IPS DF 19.7 (cell line): ENCODE data around the gene RAPGEF4.

Experiments used
- DNase-seq: peaks from one replicate; pipeline ENCODE4 v3.0.0-alpha.2; 2013; ENCODE audit warnings: low read depth, low spot score

RAPGEF4 gene

GRCh38 chr2:172905937-172906811, 170.5 kb downstream of the RAPGEF4 start:
- DNase-seq, result no peak

DNA sequence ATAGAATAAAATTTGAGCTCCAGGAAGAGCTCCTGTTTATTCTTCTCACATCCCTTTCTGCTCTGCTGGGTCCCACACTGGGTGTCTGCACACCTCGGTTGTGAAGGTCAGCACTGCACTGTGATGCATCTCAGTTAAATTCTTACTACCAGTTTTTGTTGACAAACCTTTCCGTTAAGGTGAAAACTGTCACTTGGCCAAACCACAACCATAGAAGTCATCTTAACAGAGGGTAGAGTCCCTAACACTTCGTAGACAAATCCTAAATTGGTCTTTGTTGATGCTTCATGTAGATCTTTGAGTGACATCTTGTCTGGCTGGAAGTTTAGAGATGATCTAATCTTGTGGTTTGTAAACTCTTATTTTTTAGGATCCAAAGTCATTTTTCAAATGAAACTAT, 172.6 kb downstream of the RAPGEF4 start:
- DNase-seq, result no peak

- DNase-seq, result no peak
Measured at GRCh38 chr2:172909454-172909853, 173.8 kb downstream of the RAPGEF4 start.

DNA sequence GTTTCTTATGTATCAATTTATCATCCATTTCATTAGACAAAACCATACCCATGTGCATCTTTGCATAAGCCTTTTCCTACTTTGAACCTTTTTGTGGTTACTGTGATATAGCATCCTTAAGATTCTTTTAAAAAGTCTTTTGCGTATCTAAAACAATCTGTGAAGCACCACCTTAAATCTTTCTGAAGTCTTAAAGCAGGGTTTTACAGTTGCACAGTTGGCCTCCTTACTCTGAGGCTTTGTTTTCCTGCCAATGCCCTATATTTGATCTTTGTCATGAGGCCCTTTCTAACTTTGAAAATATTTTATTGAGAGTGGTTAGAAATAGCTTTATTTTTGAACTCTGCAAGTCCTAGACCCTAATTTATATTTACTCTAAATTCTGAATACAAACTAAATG, 176.6 kb downstream of the RAPGEF4 start:
- DNase-seq, result no peak

- no peak for DNase-seq
Measured at GRCh38 chr2:172914341-172915008, 178.8 kb downstream of the RAPGEF4 start.

GRCh38 chr2:172917716-172918115, 182.1 kb downstream of the RAPGEF4 start:
- no peak for DNase-seq

GRCh38 chr2:172919732-172920131, 184.1 kb downstream of the RAPGEF4 start:
- DNase-seq, result no peak

- DNase-seq, result no peak
Measured at GRCh38 chr2:172921532-172922236, 186.0 kb downstream of the RAPGEF4 start.

DNA sequence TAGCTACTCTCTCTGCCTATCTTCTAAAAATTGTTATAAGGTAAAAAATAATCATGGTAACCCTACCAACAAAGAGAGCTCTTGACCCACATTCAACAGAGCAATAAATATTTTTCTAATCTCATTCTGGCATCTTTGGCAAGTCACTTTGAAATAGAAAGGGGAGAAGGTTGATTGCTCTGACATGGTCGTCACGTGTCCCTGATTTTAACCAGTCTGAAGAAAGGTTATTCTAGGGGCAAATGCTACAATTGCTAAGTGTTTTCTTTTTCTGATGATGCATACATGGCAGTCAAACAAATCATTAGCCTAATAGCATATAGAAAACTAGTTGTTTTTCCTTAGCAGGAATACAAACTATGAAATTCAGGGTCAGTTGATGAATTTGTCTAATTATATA, 186.7 kb downstream of the RAPGEF4 start:
- DNase-seq, result no peak

GRCh38 chr2:172922815-172923214, 187.2 kb downstream of the RAPGEF4 start:
- no peak for DNase-seq

GRCh38 chr2:172924097-172924660, 188.5 kb downstream of the RAPGEF4 start:
- DNase-seq, result no peak

DNA sequence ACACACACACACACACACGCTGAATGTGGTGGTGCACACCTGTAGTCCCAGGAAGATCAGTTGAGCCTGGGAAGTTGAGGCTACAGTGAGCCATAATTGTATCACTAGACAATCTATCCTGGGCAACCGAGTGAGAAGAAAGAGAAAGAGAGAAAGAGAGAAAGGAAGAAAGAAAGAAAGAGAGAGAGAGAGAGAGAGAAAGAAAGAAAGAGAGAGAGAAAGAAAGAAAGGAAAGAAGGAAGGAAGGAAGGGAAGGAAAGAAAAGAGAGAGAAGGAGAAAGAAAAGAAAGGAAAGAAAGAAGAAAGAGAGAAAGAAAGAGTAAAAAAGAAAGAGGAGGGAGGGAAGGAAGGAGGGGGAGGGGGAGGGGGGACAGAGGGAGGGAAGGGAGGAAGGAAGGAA, 190.0 kb downstream of the RAPGEF4 start:
- DNase-seq, result no peak

GRCh38 chr2:172926785-172927640, 191.4 kb downstream of the RAPGEF4 start:
- no peak for DNase-seq

DNA sequence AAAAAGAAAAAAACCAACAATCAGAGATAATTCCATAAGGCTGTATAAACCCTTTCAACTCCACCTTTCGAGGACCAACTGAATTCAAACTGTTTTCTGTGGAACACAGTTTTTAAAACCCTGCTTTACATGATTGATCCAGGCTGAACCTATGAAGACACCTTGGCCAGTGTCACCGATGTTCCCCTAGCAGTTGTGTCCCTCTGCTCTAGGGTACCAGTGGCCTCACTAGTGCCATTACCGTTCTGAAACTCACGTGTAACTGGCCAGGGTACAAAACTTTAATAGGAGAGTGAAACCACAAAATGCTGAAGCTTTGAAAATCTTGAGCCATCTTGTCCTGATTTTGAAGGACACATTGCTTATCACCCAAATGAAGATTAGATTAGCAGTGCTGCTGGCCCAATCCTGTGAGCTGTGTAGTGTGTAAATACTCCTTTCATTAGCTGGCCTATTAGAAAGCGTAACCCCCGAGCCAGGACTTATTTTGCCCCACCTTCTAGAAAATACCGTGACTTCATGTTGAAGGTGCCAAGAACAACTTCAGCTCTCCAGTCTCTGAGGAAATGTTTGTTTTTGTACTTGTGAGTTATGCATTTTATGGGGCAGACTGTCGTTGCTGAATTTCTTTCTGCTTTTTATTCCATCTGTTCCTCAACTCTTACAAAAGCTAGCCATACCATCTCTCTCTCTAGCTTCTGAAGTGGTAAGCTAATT, 192.2 kb downstream of the RAPGEF4 start:
- DNase-seq, result no peak

DNA sequence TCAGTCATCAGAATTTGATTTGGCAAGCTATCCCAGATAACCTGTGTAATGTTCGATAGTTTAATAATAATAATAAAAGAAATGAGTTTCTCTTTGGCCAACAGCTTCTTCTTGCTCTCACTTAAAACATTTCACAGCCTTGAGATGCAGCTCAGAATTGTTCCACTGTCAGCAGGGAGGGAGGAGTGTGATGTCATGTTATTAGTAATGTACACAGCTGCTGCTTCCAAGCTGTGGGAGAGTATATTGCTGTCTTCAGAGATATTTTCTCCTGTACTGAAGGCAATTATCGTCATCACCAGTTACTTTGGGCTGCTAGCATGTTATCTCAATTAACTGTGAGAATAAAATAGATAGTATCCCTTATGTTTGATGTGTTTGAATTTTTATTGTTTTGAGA, 193.1 kb downstream of the RAPGEF4 start:
- no peak for DNase-seq

GRCh38 chr2:172929644-172930043, 194.0 kb downstream of the RAPGEF4 start:
- no peak for DNase-seq

DNA sequence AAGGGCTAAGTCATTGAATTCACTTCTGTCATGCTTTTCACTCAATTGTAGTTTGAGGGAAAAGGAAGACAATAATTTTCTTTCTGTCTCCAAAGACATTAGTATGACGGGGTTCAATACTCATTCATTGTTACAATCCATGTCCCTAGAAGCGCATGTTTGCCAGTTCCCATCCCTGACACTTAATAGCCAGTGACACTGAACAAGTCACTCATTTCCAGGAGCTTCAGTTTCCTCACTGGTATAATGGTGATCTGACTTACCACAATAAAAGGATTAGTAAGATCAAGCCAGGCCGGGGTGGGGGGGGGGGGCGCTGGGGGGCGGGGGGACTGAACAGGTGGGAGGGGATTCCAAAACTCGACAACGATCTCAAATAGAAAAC, 195.2 kb downstream of the RAPGEF4 start:
- no peak for DNase-seq

GRCh38 chr2:172931256-172931894, 195.7 kb downstream of the RAPGEF4 start:
- DNase-seq, result peak; percentile 35

DNA sequence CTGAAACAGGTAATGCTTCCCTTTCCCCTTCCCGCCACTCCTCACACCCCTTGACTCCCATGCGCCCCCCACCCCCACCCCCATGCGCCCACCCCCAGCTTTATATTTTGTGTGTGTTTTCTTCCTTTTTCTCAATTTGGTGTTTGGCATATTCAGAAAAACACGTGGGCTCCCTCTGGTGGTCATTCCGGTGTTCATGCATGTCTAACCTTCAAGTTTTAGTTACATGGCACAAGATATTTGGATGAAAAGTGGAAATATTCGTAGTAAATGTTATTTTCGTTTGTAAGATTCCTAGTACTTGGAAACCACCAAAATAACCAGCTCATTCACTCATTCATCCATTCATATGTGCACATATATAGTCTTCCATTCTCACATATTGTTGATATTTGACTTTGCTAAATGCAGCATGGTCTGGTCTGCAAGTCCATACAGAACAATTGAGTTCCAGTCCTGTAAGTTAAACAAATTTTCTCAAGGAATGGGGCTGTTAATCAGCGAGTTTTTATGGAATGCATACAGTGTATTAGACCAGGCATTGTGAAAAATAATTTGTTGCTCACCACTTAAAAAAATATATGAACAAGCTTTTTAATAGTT, 196.4 kb downstream of the RAPGEF4 start:
- DNase-seq, result peak; percentile 30
